Measurements from ENCODE around the gene NOS1AP. TPM values are rescaled to one million over a fixed set of nuclear protein-coding genes. Genes with fewer than 3 reads are reported as not detected.

Gene NOS1AP
- total and polyA plus RNA-seq, 9 of the 15 experiments (the other 6 are each of a cell fraction or from before 2014, with no cell fraction given): 0.07 to 1.5 (median 0.22) TPM

DNA sequence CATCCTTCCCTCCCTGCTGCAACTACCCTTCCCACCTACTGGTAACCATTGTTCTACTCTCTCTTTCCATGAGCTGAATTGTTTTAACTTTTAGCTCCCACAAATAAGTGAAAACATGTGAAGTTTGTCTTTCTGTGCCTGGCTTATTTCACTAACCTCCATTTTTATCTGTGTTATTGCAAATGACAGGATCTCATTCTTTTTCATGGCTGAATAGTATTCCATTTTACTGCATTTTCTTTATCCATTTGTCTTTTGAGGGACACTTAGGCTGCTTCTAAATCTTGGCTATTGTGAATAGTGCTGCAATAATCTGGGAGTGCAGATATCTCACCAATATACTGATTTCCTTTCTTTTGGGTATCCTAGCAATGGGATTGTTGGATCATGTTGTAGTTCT lies 80.6 kb downstream of the NOS1AP start:
- DNase-seq (ENCODE audit: extremely low read depth in 1 of 4, low spot score in 3 of 4) (no peak), ATAC-seq (no peak), FAIRE-seq (no peak)
- no peak overlapping the region for H3K9ac ChIP-seq (ENCODE audit: insufficient read depth in 1 of 2, low read depth in 2 of 2, low read length in 2 of 2)
- CTCF ChIA-PET (ENCODE audit: low intra/inter-chr PET ratio): no interaction called here
- H4K20me1 ChIP-seq (replicated peaks; ENCODE audit: control insufficient read depth, insufficient read depth, low read length): peaks cover 9% of the 10 kb centered on the region
- no peak overlapping the region for H3K4me2 ChIP-seq (ENCODE audit: insufficient read depth, low read length)
- in situ Hi-C loops (cut with MboI): no loop called here
- no peaks in the 10 kb centered on the region for H3K4me1 ChIP-seq (replicated peaks in 1 of 2; ENCODE audit: control insufficient read depth in 2 of 2, insufficient read depth in 2 of 2, low read length in 2 of 2)
- no peaks in the 10 kb centered on the region for H3K9me1 ChIP-seq (ENCODE audit: control insufficient read depth, insufficient read depth, low read length)
- H3K9me3 ChIP-seq (replicated peaks; ENCODE audit: control insufficient read depth, insufficient read depth, low read depth, low read length): no peaks in the 10 kb centered on the region
- TF ChIP-seq GTF2F1 (IDR thresholded peaks at IDR 0.05; ENCODE audit: low read depth, low read length) (no peak), ZNF146 (CRISPR knock-in tag; IDR thresholded peaks at IDR 0.05; ENCODE audit: unreplicated experiment) (peak; percentile 76), ASH1L (IDR thresholded peaks at IDR 0.05; ENCODE audit: borderline replicate concordance, low read depth, partially characterized antibody) (no peak)
- H3K27me3 ChIP-seq (ENCODE audit: control insufficient read depth in 2 of 2, insufficient read depth in 2 of 2, low read length in 2 of 2): peaks cover 14 to 32% of the 10 kb centered on the region in 2 experiments; a peak in 4 of 5 replicates
- no peak overlapping the region for H2AFZ ChIP-seq (ENCODE audit: low read depth, low read length)
- no TSS peak for BruUV-seq (replicated peaks)
- H3K36me3 ChIP-seq (ENCODE audit: control insufficient read depth, insufficient read depth, low read length): no peaks in the 10 kb centered on the region
- POLR2A ChIA-PET: no interaction called here
- H3K4me3 ChIP-seq: no peak overlapping the region
- intact Hi-C loops (cut with micrococcal nuclease): no loop called here
- no peaks in the 10 kb centered on the region for H3K79me2 ChIP-seq (ENCODE audit: control insufficient read depth, insufficient read depth, low read length)
- no peak overlapping the region for H3K27ac ChIP-seq (ENCODE audit: extremely low read depth, low read depth, low read length)

DNA sequence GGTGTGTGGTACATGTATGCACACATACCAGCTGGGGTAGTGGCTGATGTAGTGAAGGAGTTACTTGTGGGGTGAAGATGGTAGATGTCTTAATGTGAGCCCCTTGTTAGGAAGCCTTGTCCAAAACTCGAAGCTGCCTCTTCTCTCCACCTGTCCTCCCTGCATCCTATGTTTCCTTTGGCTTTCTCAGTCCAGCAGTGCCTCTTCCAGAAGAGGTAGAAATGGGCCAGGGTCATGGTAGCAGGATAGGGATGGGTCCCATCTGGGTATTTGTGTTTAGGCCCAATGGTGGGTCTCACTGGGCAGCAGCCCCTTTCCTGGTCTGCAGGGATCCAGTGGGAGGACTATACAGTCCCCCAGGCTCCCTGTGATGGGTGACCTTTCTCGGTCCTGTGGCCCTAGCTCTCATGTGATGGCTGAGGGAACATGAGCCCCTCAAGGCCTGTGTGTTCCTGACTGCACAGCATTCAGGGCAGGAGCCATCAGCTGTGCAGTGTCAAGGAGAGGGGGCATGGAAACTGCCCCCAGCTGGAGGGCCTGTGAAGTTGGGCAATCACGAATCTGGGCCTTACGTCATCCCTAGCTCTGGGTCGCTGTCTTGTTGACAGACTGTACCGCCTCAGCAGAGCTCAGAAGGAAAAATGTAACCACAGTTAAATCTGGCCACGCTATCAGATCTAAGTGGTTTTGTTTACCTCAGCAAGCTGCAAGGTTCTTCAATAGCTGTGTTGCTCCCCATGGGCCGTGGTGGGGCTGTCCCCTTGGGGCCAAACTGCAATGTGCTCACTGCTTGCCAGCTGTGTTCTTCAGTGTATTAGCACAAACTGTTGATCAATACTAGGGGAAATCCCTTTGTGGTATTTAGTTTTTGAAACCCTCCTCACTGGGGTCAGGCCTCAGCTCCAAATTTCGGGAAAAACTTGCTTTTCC lies 82.7 kb downstream of the NOS1AP start:
- in situ Hi-C loops (cut with MboI) (no loop called here), intact Hi-C loops (cut with micrococcal nuclease) (no loop called here)
- Histone ChIP-seq H3K4me2 (ENCODE audit: insufficient read depth, low read length) (no peak overlapping the region), H3K27me3 (ENCODE audit: control insufficient read depth in 2 of 2, insufficient read depth in 2 of 2, low read length in 2 of 2) (peaks cover 10 to 18% of the 10 kb centered on the region in 2 experiments; a peak in 4 of 5 replicates), H3K79me2 (ENCODE audit: control insufficient read depth, insufficient read depth, low read length) (no peaks in the 10 kb centered on the region), H3K9ac (ENCODE audit: insufficient read depth in 1 of 2, low read depth in 2 of 2, low read length in 2 of 2) (no peak overlapping the region), H3K36me3 (ENCODE audit: control insufficient read depth, insufficient read depth, low read length) (no peaks in the 10 kb centered on the region), H4K20me1 (replicated peaks; ENCODE audit: control insufficient read depth, insufficient read depth, low read length) (peaks cover 9% of the 10 kb centered on the region), H3K9me3 (replicated peaks; ENCODE audit: control insufficient read depth, insufficient read depth, low read depth, low read length) (no peaks in the 10 kb centered on the region), H2AFZ (ENCODE audit: low read depth, low read length) (no peak overlapping the region), H3K4me3 (no peak overlapping the region), H3K9me1 (ENCODE audit: control insufficient read depth, insufficient read depth, low read length) (no peaks in the 10 kb centered on the region), H3K27ac (ENCODE audit: extremely low read depth, low read depth, low read length) (no peak overlapping the region), H3K4me1 (replicated peaks in 1 of 2; ENCODE audit: control insufficient read depth in 2 of 2, insufficient read depth in 2 of 2, low read length in 2 of 2) (no peaks in the 10 kb centered on the region)
- POLR2A ChIA-PET: no interaction called here
- DNase-seq (ENCODE audit: extremely low read depth in 1 of 4, low spot score in 3 of 4) (no peak), FAIRE-seq (no peak), ATAC-seq (peak; percentile 58)
- 0% methylated on average over 9 of the region's 9 CpGs for WGBS (ENCODE audit: insufficient coverage, low coverage, missing lambda C conversion rate)
- BruUV-seq (replicated peaks): no TSS peak
- CTCF ChIA-PET (ENCODE audit: low intra/inter-chr PET ratio): no interaction called here
- TF ChIP-seq ELK1 (CRISPR knock-in tag; IDR thresholded peaks at IDR 0.05): no peak
- TF ChIP-seq TFAM (CRISPR knock-in tag; conservative IDR thresholded peaks at IDR 0.05): no peak
- no peak for TF ChIP-seq ZNF408 (CRISPR knock-in tag; IDR thresholded peaks at IDR 0.05; ENCODE audit: low read depth)
- TF ChIP-seq BRF2 (IDR thresholded peaks at IDR 0.05; ENCODE audit: borderline replicate concordance, insufficient read depth, insufficient read length): no peak
- 0 out of 2 replicates have a peak, but pooled peaks have one; percentile 41 for TF ChIP-seq CREM (IDR thresholded peaks at IDR 0.05; ENCODE audit: low read depth)
- TF ChIP-seq RHOXF2B (CRISPR knock-in tag; conservative IDR thresholded peaks at IDR 0.05): no peak
- no peak for TF ChIP-seq FOXP1 (CRISPR knock-in tag; IDR thresholded peaks at IDR 0.05)
- peak; percentile 88 for TF ChIP-seq ATF7 (IDR thresholded peaks at IDR 0.05)
- TF ChIP-seq KDM2B (CRISPR knock-in tag; IDR thresholded peaks at IDR 0.05): no peak
- no peak for TF ChIP-seq E2F5 (CRISPR knock-in tag; IDR thresholded peaks at IDR 0.05)
